ENCODE measurements around the gene CDADC1. TPM values are rescaled to one million over a fixed set of nuclear protein-coding genes. Genes with fewer than 3 reads are reported as not detected.
"Not testable (repeated sequence)": the region's sequence is repeated elsewhere in the genome, so short reads cannot be mapped to it uniquely, and the experiment has no call there.

The CDADC1 gene
- total RNA-seq, 1 donor, result 3.8 TPM

DNA sequence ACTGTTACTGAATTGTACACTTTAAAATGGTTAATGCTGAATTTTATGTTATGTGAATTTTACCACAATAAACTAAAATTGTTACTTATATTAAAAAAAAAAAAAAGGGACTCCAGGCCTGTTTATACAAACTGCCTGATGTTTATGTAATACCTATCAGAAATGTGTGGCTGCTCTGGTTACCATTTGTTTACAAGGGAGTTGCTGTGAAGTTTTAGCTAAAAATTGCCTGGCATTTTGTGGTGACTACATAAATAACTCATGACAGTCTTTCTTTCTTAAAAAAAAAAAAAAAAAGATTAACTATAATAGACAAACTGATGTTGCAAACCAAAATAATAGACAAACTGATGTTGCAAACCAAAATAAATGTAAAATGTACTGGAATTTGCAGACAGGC, 71.8 kb downstream of the CDADC1 start:
- TF ChIP-seq, protein P1, sequence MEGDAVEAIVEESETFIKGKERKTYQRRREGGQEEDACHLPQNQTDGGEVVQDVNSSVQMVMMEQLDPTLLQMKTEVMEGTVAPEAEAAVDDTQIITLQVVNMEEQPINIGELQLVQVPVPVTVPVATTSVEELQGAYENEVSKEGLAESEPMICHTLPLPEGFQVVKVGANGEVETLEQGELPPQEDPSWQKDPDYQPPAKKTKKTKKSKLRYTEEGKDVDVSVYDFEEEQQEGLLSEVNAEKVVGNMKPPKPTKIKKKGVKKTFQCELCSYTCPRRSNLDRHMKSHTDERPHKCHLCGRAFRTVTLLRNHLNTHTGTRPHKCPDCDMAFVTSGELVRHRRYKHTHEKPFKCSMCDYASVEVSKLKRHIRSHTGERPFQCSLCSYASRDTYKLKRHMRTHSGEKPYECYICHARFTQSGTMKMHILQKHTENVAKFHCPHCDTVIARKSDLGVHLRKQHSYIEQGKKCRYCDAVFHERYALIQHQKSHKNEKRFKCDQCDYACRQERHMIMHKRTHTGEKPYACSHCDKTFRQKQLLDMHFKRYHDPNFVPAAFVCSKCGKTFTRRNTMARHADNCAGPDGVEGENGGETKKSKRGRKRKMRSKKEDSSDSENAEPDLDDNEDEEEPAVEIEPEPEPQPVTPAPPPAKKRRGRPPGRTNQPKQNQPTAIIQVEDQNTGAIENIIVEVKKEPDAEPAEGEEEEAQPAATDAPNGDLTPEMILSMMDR (IDR thresholded peaks at IDR 0.05; ENCODE audit: insufficient read depth, low read length), result no peak
- DNase-seq (ENCODE audit: low read depth), result peak; percentile 25

DNA sequence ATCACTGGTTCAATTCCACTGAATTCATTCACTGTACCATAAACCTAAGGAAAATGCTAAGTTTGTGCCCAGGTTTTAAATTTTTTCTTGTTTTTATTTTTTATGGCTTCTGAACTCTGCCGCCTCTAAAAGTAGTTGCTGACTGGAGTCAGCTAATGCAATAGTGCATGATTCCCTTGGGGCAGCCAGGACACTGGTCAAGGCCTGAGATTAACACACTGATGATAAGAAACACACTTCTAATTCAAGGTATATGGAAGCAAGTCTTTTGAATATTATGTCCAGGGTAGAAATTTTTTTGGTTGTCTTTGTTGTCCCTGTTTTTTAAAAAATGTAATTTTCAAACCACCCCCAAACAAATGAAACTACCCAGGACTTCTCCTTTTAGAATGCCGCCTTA, 72.2 kb downstream of the CDADC1 start:
- TF ChIP-seq, protein P1 (IDR thresholded peaks at IDR 0.05; ENCODE audit: insufficient read depth, low read length), result no peak
- DNase-seq (ENCODE audit: low read depth), result no peak
- no peak overlapping the region for H3K4me3 ChIP-seq (ENCODE audit: low read depth, low read length)

More for the DNA sequence above, 71.8 kb downstream of the CDADC1 start:
- H3K4me3 ChIP-seq (ENCODE audit: low read depth, low read length), result no peak overlapping the region

DNA sequence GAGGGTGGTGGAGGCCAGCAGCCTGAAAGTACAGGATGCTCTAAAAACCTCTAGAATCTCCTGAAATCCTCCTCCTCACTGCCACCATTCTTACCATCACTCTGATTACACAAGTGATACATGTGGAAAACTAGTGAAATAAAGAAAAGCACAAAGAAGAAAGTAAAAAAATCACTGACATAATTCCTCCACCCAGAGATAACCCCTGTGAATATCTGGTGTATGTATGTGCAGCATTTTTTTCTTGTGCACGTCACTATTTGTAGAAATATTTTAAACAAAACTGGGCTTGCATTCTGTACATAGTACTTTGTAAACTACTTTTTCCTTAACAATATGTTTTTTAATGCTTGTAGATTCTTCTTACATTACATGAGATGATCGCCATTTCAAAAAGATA, 73.2 kb downstream of the CDADC1 start:
- TF ChIP-seq, protein P1 (IDR thresholded peaks at IDR 0.05; ENCODE audit: insufficient read depth, low read length), result no peak
- no peak for DNase-seq (ENCODE audit: low read depth)
- no peak overlapping the region for H3K4me3 ChIP-seq (ENCODE audit: low read depth, low read length)

DNA sequence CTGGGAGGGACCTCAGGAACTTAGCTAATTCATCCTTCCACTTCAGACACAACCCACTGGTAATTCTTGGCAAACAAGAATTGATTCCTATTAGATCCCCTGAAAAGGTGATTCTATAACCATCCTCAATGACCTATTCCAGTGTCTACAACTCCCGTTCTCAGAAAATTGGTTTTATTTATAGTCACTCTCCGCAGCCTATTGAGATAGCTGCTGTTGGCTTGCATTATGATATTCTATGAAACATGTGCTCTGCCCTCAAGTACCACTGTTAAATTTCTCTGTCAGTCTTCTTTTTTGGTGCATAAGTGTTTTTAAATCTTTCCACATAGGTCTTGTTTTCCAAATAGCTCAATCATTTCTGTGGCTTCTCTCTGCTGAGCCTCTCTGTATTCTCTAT, 75.0 kb downstream of the CDADC1 start:
- DNase-seq (ENCODE audit: low read depth), result no peak
- TF ChIP-seq, protein P1 (IDR thresholded peaks at IDR 0.05; ENCODE audit: insufficient read depth, low read length), result no peak
- H3K4me3 ChIP-seq (ENCODE audit: low read depth, low read length), result no peak overlapping the region

DNA sequence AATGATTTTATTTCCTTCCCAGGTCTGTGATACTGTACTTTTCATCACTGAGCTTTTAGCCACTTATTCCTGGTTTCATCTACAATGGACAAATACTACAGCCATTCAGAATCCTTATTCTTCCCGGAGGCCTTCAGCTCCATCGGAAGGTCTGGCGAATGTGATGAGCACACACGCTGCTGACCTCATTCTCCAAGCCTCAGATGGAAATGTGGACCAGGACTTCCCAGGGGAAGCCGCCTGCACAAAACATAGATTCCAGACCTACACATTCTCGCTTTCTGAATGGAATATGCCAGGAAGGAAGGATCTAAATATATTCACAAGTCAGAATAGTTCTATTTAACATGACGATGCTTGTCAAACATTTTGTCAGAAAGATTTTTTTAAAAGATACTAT, 75.6 kb downstream of the CDADC1 start:
- no peak overlapping the region for H3K4me3 ChIP-seq (ENCODE audit: low read depth, low read length)
- TF ChIP-seq, protein P1 (IDR thresholded peaks at IDR 0.05; ENCODE audit: insufficient read depth, low read length), result no peak
- DNase-seq (ENCODE audit: low read depth), result no peak

DNA sequence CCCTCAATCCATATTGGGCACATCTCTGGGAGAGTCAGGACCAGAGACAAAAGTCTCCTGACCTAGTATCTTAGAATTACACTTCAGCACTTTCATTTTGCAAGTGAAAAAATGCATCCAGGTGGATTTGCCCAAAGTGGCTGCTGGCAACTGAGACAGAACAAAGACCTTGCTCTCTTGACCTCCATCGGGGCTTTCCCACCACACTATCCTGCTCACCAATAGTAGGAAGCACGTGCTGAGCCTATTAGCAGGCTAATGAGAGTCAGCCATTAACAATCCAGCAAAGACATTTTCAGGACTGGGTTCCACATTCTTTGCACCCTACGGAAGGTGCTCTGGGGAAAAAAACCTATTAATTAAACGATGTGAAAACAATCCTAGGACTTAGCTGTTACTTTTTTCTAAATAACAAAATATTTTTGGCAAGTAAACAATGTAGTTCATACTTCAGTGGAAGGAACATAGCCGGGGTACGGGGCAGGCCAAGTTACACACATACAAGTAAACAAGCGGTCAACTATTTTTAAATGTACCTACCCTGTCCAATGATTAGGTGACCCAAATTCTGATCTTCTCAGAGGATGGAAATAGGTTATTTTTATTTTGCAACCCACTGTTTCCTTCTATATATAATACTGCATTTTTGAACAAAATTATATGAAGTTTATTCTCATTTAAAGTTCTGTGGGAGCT, 78.6 kb downstream of the CDADC1 start:
- no peak for DNase-seq (ENCODE audit: low read depth)
- no peak overlapping the region for H3K4me3 ChIP-seq (ENCODE audit: low read depth, low read length)
- TF ChIP-seq, protein P1 (IDR thresholded peaks at IDR 0.05; ENCODE audit: insufficient read depth, low read length), result no peak

DNA sequence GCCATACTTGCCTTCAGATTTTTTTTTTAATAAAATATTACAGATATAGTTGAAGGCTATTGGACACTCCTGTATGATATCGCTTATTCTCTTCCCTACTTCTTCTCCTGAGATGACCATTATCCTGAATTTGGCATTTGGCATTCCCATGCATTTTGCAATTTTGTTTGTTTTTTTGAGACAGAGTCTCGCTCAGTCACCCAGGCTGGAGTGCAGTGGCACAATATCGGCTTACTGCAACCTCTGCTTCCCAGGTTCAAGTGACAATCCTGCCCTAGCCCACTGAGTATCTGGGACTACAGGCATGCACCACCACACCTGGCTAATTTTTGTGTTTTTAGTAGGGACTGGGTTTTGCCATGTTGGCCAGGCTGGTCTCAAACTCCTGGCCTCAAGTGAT, 79.4 kb downstream of the CDADC1 start:
- not testable (repeated sequence) for H3K4me3 ChIP-seq (ENCODE audit: low read depth, low read length); DNase-seq (ENCODE audit: low read depth)

Data from fibroblast of the aortic adventitia (primary cell).